Right forelimb (tissue), 1 donor: ENCODE data around the gene ARF6.
"Not testable (repeated sequence)": the region's sequence is repeated elsewhere in the genome, so short reads cannot be mapped to it uniquely, and the experiment has no call there.

Experiments
- DNase-seq: peaks from one replicate; pipeline ENCODE4 v3.0.0-alpha.2; 2018

ARF6 gene

GRCh38 chr14:49879646-49880204 is 13.2 kb upstream of the ARF6 start:
- no peak for DNase-seq

- no peak for DNase-seq
Observed at GRCh38 chr14:49880267-49881064, 12.4 kb upstream of the ARF6 start.

- DNase-seq: no peak
Observed at GRCh38 chr14:49881350-49882001, 11.4 kb upstream of the ARF6 start.

- DNase-seq: no peak
Observed at GRCh38 chr14:49882826-49883694, 9.8 kb upstream of the ARF6 start.

- no peak for DNase-seq
Observed at GRCh38 chr14:49886523-49886922, 6.4 kb upstream of the ARF6 start.

- DNase-seq: no peak
Observed at GRCh38 chr14:49888293-49888692, 4.6 kb upstream of the ARF6 start.

GRCh38 chr14:49892301-49892635 is 614 bp upstream of the ARF6 start:
- no peak for DNase-seq

- DNase-seq: no peak
Observed at GRCh38 chr14:49893309-49894213, 679 bp downstream of the ARF6 start.

- DNase-seq: not testable (repeated sequence)
Observed at GRCh38 chr14:49894214-49895107, 1.6 kb downstream of the ARF6 start.

GRCh38 chr14:49895480-49895879 is 2.6 kb downstream of the ARF6 start:
- no peak for DNase-seq

GRCh38 chr14:49896272-49896671 is 3.4 kb downstream of the ARF6 start:
- not testable (repeated sequence) for DNase-seq

- DNase-seq: no peak
Observed at GRCh38 chr14:49896966-49897365, 4.1 kb downstream of the ARF6 start.

- no peak for DNase-seq
Observed at GRCh38 chr14:49897414-49897813, 4.5 kb downstream of the ARF6 start.

GRCh38 chr14:49897965-49898364 is 5.1 kb downstream of the ARF6 start:
- no peak for DNase-seq

- DNase-seq: no peak
Observed at GRCh38 chr14:49898485-49898884, 5.6 kb downstream of the ARF6 start.

- DNase-seq: no peak
Observed at GRCh38 chr14:49900973-49901372, 8.1 kb downstream of the ARF6 start.

GRCh38 chr14:49902679-49903246 is 9.9 kb downstream of the ARF6 start:
- DNase-seq: not testable (repeated sequence)

GRCh38 chr14:49904270-49904669 is 11.4 kb downstream of the ARF6 start:
- no peak for DNase-seq

GRCh38 chr14:49905989-49906388 is 13.1 kb downstream of the ARF6 start:
- DNase-seq: no peak

GRCh38 chr14:49907186-49907585 is 14.3 kb downstream of the ARF6 start:
- no peak for DNase-seq

GRCh38 chr14:49908433-49908782 is 15.5 kb downstream of the ARF6 start:
- no peak for DNase-seq
